NOMO-1 treated with dmso at 0.1 percent for 144 hours (cell line): ENCODE data around the gene SRGAP3.

Source experiments
- DNase-seq: peaks from one replicate; lab custom pipeline; 2025; ENCODE audit not compliant: unreplicated experiment; lab: John Stamatoyannopoulos, UW

Gene SRGAP3

GRCh38 chr3:8938021-8938420, 311.4 kb downstream of the SRGAP3 start:
- no peak for DNase-seq

DNA sequence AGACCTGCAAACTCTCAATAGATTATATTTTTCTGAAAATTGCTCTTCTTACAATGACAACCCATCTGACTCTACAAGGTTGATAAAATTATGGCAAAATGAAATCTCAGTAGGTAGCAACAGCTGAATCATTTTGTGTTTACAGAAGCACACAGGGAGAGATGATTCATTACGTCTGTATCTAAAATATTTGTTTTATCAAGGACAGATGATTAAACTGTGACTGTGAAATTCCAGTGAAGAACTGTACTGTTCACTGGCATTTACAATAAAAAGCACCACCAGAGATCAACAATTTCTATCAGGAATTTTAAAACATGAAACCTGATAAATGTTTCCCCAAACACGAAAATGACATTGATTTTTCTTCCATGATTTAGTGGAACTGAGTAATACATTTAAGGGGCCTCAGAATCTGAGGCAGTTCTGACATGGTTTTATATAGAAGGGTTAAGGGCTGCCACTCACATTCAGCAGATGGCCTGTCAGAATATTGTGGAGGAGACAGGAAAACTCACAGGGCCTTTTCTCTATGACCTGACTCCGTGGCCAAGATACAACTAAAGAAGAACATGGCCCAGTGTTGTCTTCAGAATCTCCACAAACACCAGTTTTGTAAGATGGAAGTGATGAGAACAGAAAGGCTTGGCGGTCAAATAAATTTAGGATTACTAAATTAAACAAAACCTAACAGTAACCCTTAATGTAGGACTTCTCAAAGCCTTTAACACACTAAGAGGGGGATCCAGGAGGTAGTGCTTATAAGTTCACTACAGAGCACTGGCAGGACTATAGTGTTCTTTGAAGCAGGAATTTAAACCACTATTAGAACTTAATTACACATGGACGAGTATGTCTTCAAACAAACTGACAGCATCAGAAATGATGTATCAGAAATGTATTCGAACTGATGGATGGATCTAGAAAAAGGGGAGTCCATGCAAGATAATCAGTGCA, 312.1 kb downstream of the SRGAP3 start:
- DNase-seq, result no peak

GRCh38 chr3:8932507-8932906, 316.9 kb downstream of the SRGAP3 start:
- no peak for DNase-seq

- no peak for DNase-seq
These were observed 318.1 kb downstream of the SRGAP3 start for GRCh38 chr3:8931342-8931741.
